ENCODE data around the gene COL27A1. TPM values are rescaled to one million over a fixed set of nuclear protein-coding genes. Genes with fewer than 3 reads are reported as not detected.

COL27A1 gene
- total RNA-seq, 2 experiments from 2014 or later = 8.9 to 9.1 TPM

DNA sequence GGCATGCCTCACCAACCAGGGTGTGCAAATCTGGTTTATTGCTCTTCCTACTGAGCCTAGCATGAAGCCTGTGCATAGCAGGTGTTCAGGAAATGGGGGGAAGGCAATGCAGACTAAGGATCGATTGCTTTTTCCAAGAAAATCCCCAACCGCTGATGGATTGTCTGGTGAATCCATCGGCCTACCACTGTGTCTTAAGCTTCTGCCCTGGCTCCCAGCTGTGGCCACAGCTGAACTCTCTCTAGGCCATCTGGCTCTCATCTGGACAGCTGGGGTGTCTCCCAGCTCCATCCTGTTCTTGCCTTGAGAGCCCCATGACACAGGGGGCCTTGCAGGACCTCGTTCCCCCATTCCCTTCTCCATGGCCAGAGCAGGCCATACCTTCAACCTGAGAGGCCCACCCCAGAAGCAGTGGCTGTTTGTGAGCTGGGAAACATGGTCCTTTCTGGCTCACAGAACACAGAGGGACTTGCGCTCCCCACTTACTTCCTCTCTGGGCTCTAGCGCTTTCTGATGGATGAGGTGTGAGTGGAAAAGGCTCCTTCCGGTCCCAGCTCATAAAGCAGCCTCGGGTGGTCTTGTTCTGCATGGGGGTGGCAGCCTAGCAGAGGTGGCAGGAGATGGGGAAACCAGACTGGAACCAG is 41.8 kb downstream of the COL27A1 start:
- POLR2A ChIA-PET = interaction anchor here (0.6 kb wide), 1 partner anchor 224 kb away, joined by 3 read pairs; no protein-coding TSS in a partner anchor
- Mint-ChIP-seq H3K27ac (no peak overlapping the region), H3K4me1 (no peaks in the 10 kb centered on the region), H3K36me3 (ENCODE audit: low read depth) (no peaks in the 10 kb centered on the region), H3K9me3 (ENCODE audit: low read depth) (no peaks in the 10 kb centered on the region), H3K4me3 (no peak overlapping the region), H3K27me3 (no peaks in the 10 kb centered on the region)
- CTCF ChIA-PET = interaction anchor here (0.7 kb wide), 1 partner anchor 114 kb away, joined by 3 read pairs; no protein-coding TSS in a partner anchor
- intact Hi-C loops (cut with DNase I, micrococcal nuclease) = no loop called here
- no peak for DNase-seq
- no peak for ATAC-seq

- ChIA-PET CTCF (interaction anchor here (1.2 kb wide), 1 partner anchor 26 kb away, joined by 5 read pairs; no protein-coding TSS in a partner anchor), POLR2A (no interaction called here)
- intact Hi-C loops (cut with DNase I, micrococcal nuclease) = no loop called here
- Mint-ChIP-seq H3K27me3 (no peaks in the 10 kb centered on the region), H3K4me1 (no peaks in the 10 kb centered on the region), H3K9me3 (ENCODE audit: low read depth) (no peaks in the 10 kb centered on the region), H3K4me3 (no peak overlapping the region), H3K27ac (no peak overlapping the region), H3K36me3 (ENCODE audit: low read depth) (no peaks in the 10 kb centered on the region)
- ATAC-seq (no peak), DNase-seq (no peak)
Measured at GRCh38 chr9:114198249-114199040, 43.1 kb downstream of the COL27A1 start.

DNA sequence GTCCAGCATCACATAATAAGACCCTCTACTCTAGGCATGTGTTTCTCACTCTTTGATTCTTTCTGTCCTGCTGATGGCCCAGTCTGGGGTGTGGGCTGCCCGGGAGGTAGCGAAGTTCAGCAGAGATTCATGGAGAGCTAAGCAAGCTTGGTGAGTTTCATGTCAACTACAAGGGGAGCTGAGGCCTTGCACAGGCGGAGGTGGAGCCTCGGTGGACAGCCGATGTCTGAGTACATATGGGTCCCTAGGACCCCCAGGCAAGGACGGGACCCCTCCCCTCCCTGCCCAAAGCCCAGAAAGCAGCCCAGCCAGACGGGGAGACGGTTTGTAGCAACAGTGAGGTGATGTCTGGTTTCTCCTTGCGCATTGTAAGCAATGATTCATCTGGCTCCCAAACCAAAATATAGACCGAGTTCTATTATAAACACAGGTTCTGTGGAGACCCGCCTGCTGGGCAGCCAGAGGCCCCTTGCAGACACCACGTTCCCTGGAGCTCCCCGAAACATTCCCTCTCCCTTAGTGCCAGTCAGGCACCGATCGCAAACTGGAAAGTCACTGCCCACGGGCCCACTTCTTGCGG is 45.5 kb downstream of the COL27A1 start:
- CTCF ChIA-PET = no interaction called here
- no peaks in the 10 kb centered on the region for H3K4me1 Mint-ChIP-seq
- POLR2A ChIA-PET = no interaction called here

GRCh38 chr9:114202396-114202795 is 47.1 kb downstream of the COL27A1 start:
- Mint-ChIP-seq H3K36me3 (ENCODE audit: low read depth) (no peaks in the 10 kb centered on the region), H3K4me1 (no peaks in the 10 kb centered on the region), H3K9me3 (ENCODE audit: low read depth) (no peaks in the 10 kb centered on the region), H3K27ac (no peak overlapping the region), H3K27me3 (no peaks in the 10 kb centered on the region), H3K4me3 (no peak overlapping the region)
- CTCF ChIA-PET = interaction anchor here (0.6 kb wide), 2 partner anchors 65 to 247 kb away, joined by 3 to 5 read pairs; no protein-coding TSS in a partner anchor
- intact Hi-C loops (cut with DNase I, micrococcal nuclease) = no loop called here
- POLR2A ChIA-PET = no interaction called here
- ATAC-seq = no peak
- DNase-seq = no peak

More for the DNA sequence above, 45.5 kb downstream of the COL27A1 start:
- ATAC-seq = no peak
- intact Hi-C loops (cut with DNase I, micrococcal nuclease) = loop anchor here in 1 of 2 experiments (1.0 kb wide), 1 partner anchor 12 kb away; no protein-coding TSS in a partner anchor
- H3K4me3 Mint-ChIP-seq = no peak overlapping the region
- no peaks in the 10 kb centered on the region for H3K27me3 Mint-ChIP-seq
- H3K9me3 Mint-ChIP-seq (ENCODE audit: low read depth) = no peaks in the 10 kb centered on the region
- DNase-seq = no peak
- H3K27ac Mint-ChIP-seq = no peak overlapping the region
- no peaks in the 10 kb centered on the region for H3K36me3 Mint-ChIP-seq (ENCODE audit: low read depth)

DNA sequence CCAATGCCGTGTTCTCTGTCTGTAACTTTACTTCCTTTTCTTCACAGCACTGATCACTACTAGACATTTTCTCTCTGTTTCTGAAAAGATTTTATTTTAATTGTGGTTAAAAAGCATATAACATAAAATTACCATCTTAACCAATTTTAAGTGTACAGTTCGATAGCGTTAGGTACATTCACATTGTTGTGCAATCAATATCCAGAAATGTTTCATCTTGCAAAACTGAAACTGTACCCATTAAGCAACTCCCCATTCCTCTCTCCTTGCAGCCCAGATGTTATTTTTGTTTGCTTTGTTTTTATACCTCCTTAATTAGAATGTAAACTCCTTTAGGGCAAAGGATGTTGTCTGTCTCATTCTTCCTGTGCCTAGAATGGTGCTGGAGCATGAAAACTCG is 47.5 kb downstream of the COL27A1 start:
- Mint-ChIP-seq H3K27ac (no peak overlapping the region), H3K4me1 (no peaks in the 10 kb centered on the region), H3K4me3 (no peak overlapping the region), H3K36me3 (ENCODE audit: low read depth) (no peaks in the 10 kb centered on the region), H3K9me3 (ENCODE audit: low read depth) (no peaks in the 10 kb centered on the region), H3K27me3 (no peaks in the 10 kb centered on the region)
- intact Hi-C loops (cut with DNase I, micrococcal nuclease) = no loop called here
- ChIA-PET CTCF (interaction anchor here (0.6 kb wide), 2 partner anchors 65 to 247 kb away, joined by 3 to 5 read pairs; no protein-coding TSS in a partner anchor), POLR2A (no interaction called here)
- DNase-seq (no peak), ATAC-seq (no peak)

DNA sequence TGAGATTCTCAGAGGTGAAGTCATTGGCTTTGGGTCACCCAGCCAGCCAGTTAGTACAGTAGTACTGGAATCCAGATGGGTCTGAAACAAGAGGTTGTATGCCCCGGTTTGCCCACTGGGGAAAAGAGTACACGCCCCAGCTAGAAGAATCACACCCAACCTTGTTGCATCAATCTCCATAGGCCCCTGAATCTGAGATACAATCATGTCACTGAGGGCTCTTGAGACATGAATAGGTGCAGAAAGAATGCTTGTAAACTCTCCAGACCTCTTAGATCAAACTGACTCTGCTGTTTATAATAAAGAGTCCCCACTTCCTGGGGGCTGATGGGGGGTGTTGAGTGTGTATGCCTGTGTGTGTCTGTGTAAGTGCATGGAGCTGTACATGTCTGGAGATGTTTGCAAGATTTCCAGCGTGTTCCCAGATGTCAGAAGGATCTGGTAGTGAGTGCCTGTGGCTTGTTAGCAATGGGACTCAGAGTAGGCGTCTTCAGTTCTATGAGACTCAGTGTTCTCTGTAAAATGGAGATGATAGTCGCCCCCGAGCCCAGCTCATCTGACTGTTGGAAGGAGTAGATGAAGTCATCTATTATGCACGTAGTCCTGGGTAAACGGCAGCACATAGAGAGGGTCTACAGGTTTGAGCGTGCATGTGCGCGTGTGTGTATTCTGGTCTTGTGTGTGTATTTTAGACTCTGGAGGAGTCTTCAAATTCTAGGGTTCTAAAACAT is 48.2 kb downstream of the COL27A1 start:
- Mint-ChIP-seq H3K4me3 (no peak overlapping the region), H3K9me3 (ENCODE audit: low read depth) (no peaks in the 10 kb centered on the region), H3K27me3 (no peaks in the 10 kb centered on the region), H3K4me1 (no peaks in the 10 kb centered on the region), H3K36me3 (ENCODE audit: low read depth) (no peaks in the 10 kb centered on the region), H3K27ac (no peak overlapping the region)
- intact Hi-C loops (cut with DNase I, micrococcal nuclease) = loop anchor here in 1 of 2 experiments (2.0 kb wide), 1 partner anchor 21 kb away; no protein-coding TSS in a partner anchor
- no peak for ATAC-seq
- no peak for DNase-seq
- ChIA-PET CTCF (interaction anchor here (1.2 kb wide), 1 partner anchor 88 kb away, joined by 3 read pairs; no protein-coding TSS in a partner anchor), POLR2A (no interaction called here)

- H3K27ac Mint-ChIP-seq = no peak overlapping the region
- DNase-seq (no peak), ATAC-seq (no peak)
- H3K4me1 Mint-ChIP-seq = no peaks in the 10 kb centered on the region
- no peaks in the 10 kb centered on the region for H3K9me3 Mint-ChIP-seq (ENCODE audit: low read depth)
- H3K36me3 Mint-ChIP-seq (ENCODE audit: low read depth) = no peaks in the 10 kb centered on the region
- ChIA-PET CTCF (interaction anchor here (1.2 kb wide), 1 partner anchor 87 kb away, joined by 3 read pairs; no protein-coding TSS in a partner anchor), POLR2A (no interaction called here)
- no peaks in the 10 kb centered on the region for H3K27me3 Mint-ChIP-seq
- H3K4me3 Mint-ChIP-seq = no peak overlapping the region
- intact Hi-C loops (cut with DNase I, micrococcal nuclease) = loop anchor here in 1 of 2 experiments (2.0 kb wide), 1 partner anchor 21 kb away; no protein-coding TSS in a partner anchor
Measured at GRCh38 chr9:114204265-114204664, 48.9 kb downstream of the COL27A1 start.

GRCh38 chr9:114205171-114206015 is 50.1 kb downstream of the COL27A1 start:
- ChIA-PET POLR2A (no interaction called here), CTCF (no interaction called here)
- Mint-ChIP-seq H3K4me3 (no peak overlapping the region), H3K9me3 (ENCODE audit: low read depth) (no peaks in the 10 kb centered on the region), H3K27me3 (no peaks in the 10 kb centered on the region), H3K4me1 (no peaks in the 10 kb centered on the region), H3K27ac (no peak overlapping the region), H3K36me3 (ENCODE audit: low read depth) (no peaks in the 10 kb centered on the region)
- ATAC-seq = no peak
- DNase-seq = no peak
- intact Hi-C loops (cut with DNase I, micrococcal nuclease) = loop anchor here in 1 of 2 experiments (2.0 kb wide), 1 partner anchor 19 kb away; no protein-coding TSS in a partner anchor

- no peaks in the 10 kb centered on the region for H3K9me3 Mint-ChIP-seq (ENCODE audit: low read depth)
- no peak for DNase-seq
- no peak overlapping the region for H3K27ac Mint-ChIP-seq
- H3K27me3 Mint-ChIP-seq = no peaks in the 10 kb centered on the region
- ChIA-PET POLR2A (no interaction called here), CTCF (no interaction called here)
- intact Hi-C loops (cut with DNase I, micrococcal nuclease) = no loop called here
- no peaks in the 10 kb centered on the region for H3K36me3 Mint-ChIP-seq (ENCODE audit: low read depth)
- ATAC-seq = no peak
- H3K4me3 Mint-ChIP-seq = no peak overlapping the region
- no peaks in the 10 kb centered on the region for H3K4me1 Mint-ChIP-seq
Measured at GRCh38 chr9:114206221-114206789, 51.0 kb downstream of the COL27A1 start.

DNA sequence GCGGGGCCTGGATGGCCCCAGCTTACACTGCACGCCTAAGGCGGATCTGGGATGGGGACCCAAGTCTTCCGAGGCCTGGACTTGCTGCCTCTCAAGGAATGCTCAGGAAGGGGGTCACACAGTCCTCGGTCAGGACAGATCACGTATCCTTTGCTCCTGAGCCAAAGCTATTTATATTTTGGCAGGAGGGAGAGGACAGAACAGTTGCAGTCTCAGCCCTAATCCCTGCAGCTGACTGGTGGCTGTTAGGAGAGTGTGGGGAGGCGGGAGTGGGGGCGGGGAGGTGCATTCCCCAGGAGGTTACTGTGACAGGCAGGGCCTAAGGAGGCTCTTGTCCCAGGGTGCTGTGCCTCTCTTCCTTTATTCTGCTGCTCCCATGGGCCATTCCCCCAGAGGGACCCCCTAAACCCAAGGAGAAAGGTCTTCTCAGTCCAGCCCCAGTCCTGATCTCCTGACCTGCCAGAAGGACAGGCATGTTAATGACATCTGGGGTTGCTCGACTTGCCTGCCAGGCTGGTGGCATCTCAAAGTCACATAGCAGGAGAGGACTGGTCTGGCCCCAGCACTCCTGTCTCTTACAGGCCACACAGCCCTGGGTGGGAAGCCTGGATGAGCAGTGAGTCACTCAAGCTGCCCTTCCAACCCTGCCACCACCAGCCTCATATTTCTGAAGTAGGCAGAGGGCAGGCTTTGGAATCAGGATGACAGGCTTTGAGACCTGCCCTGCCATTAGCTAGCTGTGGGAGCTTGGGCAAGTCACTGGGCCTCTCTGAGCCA is 51.9 kb downstream of the COL27A1 start:
- ChIA-PET POLR2A (no interaction called here), CTCF (no interaction called here)
- no peak overlapping the region for H3K4me3 Mint-ChIP-seq
- no peaks in the 10 kb centered on the region for H3K36me3 Mint-ChIP-seq (ENCODE audit: low read depth)
- no peak for DNase-seq
- no peak overlapping the region for H3K27ac Mint-ChIP-seq
- no peaks in the 10 kb centered on the region for H3K9me3 Mint-ChIP-seq (ENCODE audit: low read depth)
- no peaks in the 10 kb centered on the region for H3K4me1 Mint-ChIP-seq
- intact Hi-C loops (cut with DNase I, micrococcal nuclease) = no loop called here
- no peaks in the 10 kb centered on the region for H3K27me3 Mint-ChIP-seq
- ATAC-seq = no peak
